G401.6 (cell line): ENCODE measurements around the gene AQP2.

Experiments used
- FAIRE-seq: peaks from 2 replicates; lab custom pipeline; 2012; peaks lifted over from hg19 to GRCh38; lab: Jason Lieb, UNC

Gene AQP2

GRCh38 chr12:49950273-49951251, at the start of gene AQP2:
Gene AQP2 (plus strand): TSS chr12:49950737. CDS start chr12:49950831, 94 bp downstream.
- FAIRE-seq: no peak

DNA sequence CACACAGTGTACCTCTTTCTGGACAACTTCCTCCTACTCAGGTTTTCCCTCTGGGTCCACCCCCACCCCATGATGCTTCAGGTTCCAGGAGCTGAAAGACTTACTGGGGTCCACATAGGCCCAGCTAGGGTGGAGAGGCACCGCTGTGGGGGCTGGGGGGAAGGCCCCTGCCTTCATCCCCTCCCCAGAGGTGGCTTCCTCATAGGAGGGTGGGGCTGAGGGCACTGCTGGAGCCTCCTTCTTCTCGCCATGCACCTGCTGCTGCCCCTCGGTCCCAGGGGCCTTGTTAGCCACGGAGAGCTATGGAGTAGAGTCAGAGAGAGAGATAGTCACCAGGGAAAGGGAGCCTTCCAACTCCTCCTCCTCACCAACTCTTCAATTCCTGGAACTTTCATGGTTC, 49.5 kb upstream of the AQP2 start:
- no peak for FAIRE-seq

DNA sequence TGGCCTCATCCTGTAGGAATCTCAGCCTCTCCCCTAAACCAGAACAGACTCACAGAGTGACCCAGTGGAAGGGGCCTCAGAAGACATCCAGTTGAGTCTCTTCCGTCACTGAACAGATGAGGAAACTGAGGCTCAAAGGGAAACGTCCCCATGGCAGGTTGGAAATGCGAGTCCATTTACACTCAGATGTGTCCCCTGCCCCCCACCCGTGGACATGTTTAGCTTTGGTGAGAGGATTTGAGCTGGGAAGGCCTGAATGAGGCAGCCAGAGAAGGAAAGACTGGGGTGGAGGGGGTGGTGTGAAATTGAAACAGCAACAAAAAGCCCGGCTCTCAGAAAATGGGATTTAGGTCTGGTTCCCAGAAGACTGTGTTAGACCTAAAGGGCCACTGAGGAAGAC, 48.6 kb upstream of the AQP2 start:
- no peak for FAIRE-seq

- no peak for FAIRE-seq
Measured at GRCh38 chr12:49902399-49903350, 47.9 kb upstream of the AQP2 start.

DNA sequence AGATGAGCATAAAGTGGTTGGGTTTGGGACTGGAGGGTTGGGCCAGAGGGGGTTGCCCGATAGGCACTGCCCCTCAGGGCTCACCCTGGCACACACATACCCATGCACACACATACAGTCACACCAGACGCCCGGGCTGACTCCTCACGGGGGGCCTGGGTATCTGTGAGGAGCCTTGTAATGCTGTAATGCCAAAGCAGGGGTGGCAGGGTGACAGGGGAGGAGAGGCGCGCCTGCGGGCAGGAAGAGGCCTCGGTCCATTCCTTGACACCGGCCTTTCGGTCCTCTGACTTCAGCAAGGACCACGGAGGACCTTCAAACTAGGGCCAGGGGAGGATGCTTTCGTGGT, 47.2 kb upstream of the AQP2 start:
- FAIRE-seq: no peak

- no peak for FAIRE-seq
Measured at GRCh38 chr12:49903700-49904423, 46.7 kb upstream of the AQP2 start, which contains the start of gene FAIM2. Gene FAIM2 (minus strand): TSS chr12:49903900. CDS start chr12:49903792, 108 bp downstream.

- FAIRE-seq: no peak
Measured at GRCh38 chr12:49904601-49905000, 45.9 kb upstream of the AQP2 start.

GRCh38 chr12:49905718-49906314, 44.7 kb upstream of the AQP2 start:
- FAIRE-seq: no peak

DNA sequence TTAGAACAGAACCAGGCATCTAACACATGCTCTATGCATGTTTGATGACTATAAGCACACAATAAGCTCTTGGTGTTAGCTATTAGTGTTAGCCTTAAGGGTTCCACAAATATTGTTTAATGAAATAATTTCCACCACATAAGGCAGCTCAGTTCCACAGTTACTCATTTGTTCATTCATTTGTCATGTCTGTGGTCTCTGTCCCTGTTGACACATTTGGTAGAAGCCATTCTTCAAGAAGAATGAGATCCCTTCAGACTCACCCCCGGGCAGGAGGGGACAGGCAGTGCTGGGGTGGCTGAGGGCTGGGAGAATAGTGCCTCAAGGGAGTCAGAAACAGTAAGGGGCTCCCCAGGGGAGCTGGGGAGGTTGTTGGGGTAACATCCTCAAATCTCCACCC, 43.2 kb upstream of the AQP2 start:
- FAIRE-seq: no peak

- no peak for FAIRE-seq
Measured at GRCh38 chr12:49909356-49909755, 41.2 kb upstream of the AQP2 start.

GRCh38 chr12:49909826-49910225, 40.7 kb upstream of the AQP2 start:
- no peak for FAIRE-seq

DNA sequence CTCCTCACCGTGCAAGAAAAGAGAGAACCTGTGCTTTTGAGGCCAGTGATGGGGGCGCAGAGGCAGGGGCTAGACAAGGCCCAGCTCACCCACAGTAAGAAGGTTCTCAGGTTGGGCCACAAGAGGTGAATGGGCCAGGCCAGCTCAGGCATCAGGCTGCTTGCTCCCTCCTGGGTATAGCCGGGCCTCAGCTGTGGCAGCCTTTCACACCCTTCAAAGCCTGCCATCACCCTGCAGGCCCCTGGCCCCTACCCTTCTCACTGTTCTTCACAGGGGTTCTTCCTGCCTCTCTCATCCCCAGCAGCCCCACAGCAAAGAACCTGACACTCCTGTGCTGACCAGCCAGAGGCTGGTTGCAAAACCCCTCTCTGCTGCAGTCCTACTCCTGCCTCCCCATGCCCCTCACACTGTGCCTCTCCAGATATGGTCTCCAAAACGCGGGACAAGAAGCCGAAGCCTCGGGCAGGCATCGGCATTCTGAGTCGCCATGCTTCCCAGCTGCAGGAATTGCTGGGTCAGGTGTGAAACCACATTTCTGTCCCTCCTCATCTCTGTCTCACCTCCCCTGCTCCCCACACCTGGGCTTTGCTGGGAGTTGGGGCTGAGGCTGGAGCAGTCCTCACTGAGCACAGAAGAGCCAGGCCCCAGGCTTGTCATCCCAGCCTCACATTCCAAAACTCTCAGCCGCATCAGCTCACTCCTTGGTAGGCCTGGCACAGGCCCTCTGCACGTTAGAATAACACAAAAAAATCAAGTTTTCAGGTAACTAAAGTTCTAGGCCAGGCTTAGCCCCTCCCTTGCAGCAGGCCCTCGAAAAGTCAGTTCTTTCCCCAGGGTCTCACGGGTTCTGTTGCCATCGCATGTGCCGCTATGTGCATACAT, 40.0 kb upstream of the AQP2 start:
- FAIRE-seq: no peak

DNA sequence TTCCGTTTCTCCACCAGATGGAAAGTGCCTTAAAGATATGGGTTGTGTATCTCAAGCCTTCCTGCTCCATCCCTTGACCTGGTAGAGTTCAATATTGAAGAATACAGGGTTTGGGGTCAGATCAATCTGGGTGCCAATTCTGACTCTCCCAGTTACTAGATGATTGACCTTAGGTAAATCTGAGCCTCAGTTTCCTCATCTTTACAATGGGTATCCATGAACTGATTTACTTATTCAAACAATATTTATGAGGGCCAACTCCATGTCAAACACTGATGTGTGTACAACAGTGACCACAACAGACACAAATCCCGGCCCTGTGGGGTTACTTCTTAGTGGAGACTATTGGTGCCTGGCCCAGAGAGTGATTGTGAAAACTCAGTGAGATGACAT, 39.3 kb upstream of the AQP2 start:
- no peak for FAIRE-seq

- FAIRE-seq: no peak
Measured at GRCh38 chr12:49912345-49913255, 37.9 kb upstream of the AQP2 start.

GRCh38 chr12:49916129-49916919, 34.2 kb upstream of the AQP2 start:
- no peak for FAIRE-seq

DNA sequence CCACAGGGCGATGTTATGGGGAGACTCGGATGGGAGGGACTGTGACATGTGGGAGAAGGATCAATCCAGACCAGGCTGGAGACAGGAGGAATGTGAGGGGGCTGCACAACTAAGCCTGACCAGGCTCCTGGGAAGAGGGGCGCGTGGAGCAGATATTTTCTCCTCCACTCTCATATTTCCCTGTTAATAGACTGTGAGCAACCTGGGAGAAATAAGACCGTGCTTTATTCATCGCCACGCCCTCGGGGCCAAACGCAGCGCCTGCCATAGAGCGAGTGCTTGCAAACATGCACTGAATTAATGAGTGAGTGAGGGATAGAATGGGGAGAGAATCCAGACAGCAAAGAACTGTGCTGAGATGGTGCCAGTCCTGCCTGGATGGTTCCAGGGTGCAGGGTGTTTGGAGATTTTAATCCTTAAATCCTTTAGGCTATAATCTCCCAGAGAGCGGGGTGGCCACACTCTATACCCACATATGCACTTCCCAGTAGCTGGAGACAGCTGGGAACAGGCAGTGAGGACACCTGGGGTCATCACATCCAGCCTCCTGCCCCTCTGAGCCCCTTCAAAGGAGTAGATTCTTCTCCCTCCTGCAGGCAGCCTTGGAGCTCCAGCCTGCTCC, 33.3 kb upstream of the AQP2 start:
- FAIRE-seq: no peak

- no peak for FAIRE-seq
Measured at GRCh38 chr12:49917788-49918173, 32.8 kb upstream of the AQP2 start.

- FAIRE-seq: no peak
Measured at GRCh38 chr12:49920241-49920914, 30.2 kb upstream of the AQP2 start.
